Measurements from ENCODE around the gene IL33.

Gene IL33

GRCh38 chr9:6216951-6217350 lies 1.3 kb downstream of the IL33 start:
- no peak for DNase-seq (ENCODE audit: low spot score)

GRCh38 chr9:6218099-6218502 lies 2.5 kb downstream of the IL33 start:
- no peak for DNase-seq (ENCODE audit: low spot score)

- DNase-seq (ENCODE audit: low spot score): no peak
Observed at GRCh38 chr9:6219040-6219439, 3.4 kb downstream of the IL33 start.

GRCh38 chr9:6219981-6220380 lies 4.4 kb downstream of the IL33 start:
- DNase-seq (ENCODE audit: low spot score): no peak

GRCh38 chr9:6224393-6225154 lies 9.0 kb downstream of the IL33 start:
- DNase-seq (ENCODE audit: low spot score): peak; percentile 10

- DNase-seq (ENCODE audit: low spot score): no peak
Observed at GRCh38 chr9:6226696-6227095, 11.1 kb downstream of the IL33 start.

GRCh38 chr9:6229186-6229585 lies 13.6 kb downstream of the IL33 start:
- no peak for DNase-seq (ENCODE audit: low spot score)

GRCh38 chr9:6229619-6230018 lies 14.0 kb downstream of the IL33 start:
- DNase-seq (ENCODE audit: low spot score): no peak

- DNase-seq (ENCODE audit: low spot score): no peak
Observed at GRCh38 chr9:6230037-6230780, 14.6 kb downstream of the IL33 start.

GRCh38 chr9:6232336-6232945 lies 16.8 kb downstream of the IL33 start:
- no peak for DNase-seq (ENCODE audit: low spot score)

GRCh38 chr9:6234014-6234413 lies 18.4 kb downstream of the IL33 start:
- no peak for DNase-seq (ENCODE audit: low spot score)

- no peak for DNase-seq (ENCODE audit: low spot score)
Observed at GRCh38 chr9:6237267-6237666, 21.7 kb downstream of the IL33 start.

- no peak for DNase-seq (ENCODE audit: low spot score)
Observed at GRCh38 chr9:6239048-6239461, 23.4 kb downstream of the IL33 start.

- no peak for DNase-seq (ENCODE audit: low spot score)
Observed at GRCh38 chr9:6239694-6240093, 24.1 kb downstream of the IL33 start.

- no peak for DNase-seq (ENCODE audit: low spot score)
Observed at GRCh38 chr9:6243746-6244145, 28.1 kb downstream of the IL33 start.

GRCh38 chr9:6247266-6247665 lies 31.7 kb downstream of the IL33 start:
- no peak for DNase-seq (ENCODE audit: low spot score)

GRCh38 chr9:6268826-6269397 lies 53.3 kb downstream of the IL33 start:
- no peak for DNase-seq (ENCODE audit: low spot score)

GRCh38 chr9:6270896-6271295 lies 55.3 kb downstream of the IL33 start:
- no peak for DNase-seq (ENCODE audit: low spot score)

GRCh38 chr9:6271508-6272228 lies 56.1 kb downstream of the IL33 start:
- DNase-seq (ENCODE audit: low spot score): no peak

- DNase-seq (ENCODE audit: low spot score): no peak
Observed at GRCh38 chr9:6272229-6272598, 56.6 kb downstream of the IL33 start.

- no peak for DNase-seq (ENCODE audit: low spot score)
Observed at GRCh38 chr9:6277417-6277816, 61.8 kb downstream of the IL33 start.

GRCh38 chr9:6301858-6302257 lies 86.3 kb downstream of the IL33 start:
- no peak for DNase-seq (ENCODE audit: low spot score)
